Caco-2 (cell line): ENCODE measurements around the gene DPF1. TPM values are rescaled to one million over a fixed set of nuclear protein-coding genes. Genes with fewer than 3 reads are reported as not detected.

Source experiments
- BruUV-seq: library from RNA; stranded (reverse); fragments of 400-500 nt; replicated peaks from 2 replicates; lab custom pipeline; 2021; lab: Mats Ljungman, UMichigan
- CTCF ChIA-PET: fragments of 300-600 bp; sonication (Branson Sonifier 250); formaldehyde crosslinking; loops from one replicate; lab custom pipeline; 2022; ENCODE audit warnings: antibody characterized with exemption; lab: Charles Lee
- POLR2A ChIA-PET: fragments of 300-600 bp; sonication (Branson Sonifier 250); formaldehyde crosslinking; loops from one replicate; lab custom pipeline; 2022; ENCODE audit warnings: antibody characterized with exemption; lab: Charles Lee
- DNase-seq, 2 experiments: peaks; one replicate each; pipeline versions ENCODE4 v3.0.0 to v3.0.0-alpha.2; 2020 to 2022
- H3K27me3 ChIP-seq: replicated peaks from 2 replicates; pipeline ENCODE4 v1.6.0; 2011; ENCODE audit warnings: low read length; ENCODE audit not compliant: control insufficient read depth, insufficient read depth
- H3K36me3 ChIP-seq: 2 replicates; pipeline ENCODE4 v1.5.1; 2011; ENCODE audit warnings: low read length; ENCODE audit not compliant: control insufficient read depth, insufficient read depth
- H3K4me1 ChIP-seq: fragments of 250-450 bp; sonication (Bioruptor Pico); 2 replicates; pipeline ENCODE4 v1.5.1; 2020; ENCODE audit warnings: mild to moderate bottlenecking
- H3K4me3 ChIP-seq: 2 replicates; pipeline ENCODE4 v1.5.1; 2011; ENCODE audit warnings: low read depth, mild to moderate bottlenecking, control low read depth, low read length
- H3K9me3 ChIP-seq: fragments of 250-450 bp; sonication (Bioruptor Pico); 2 replicates; pipeline ENCODE4 v1.5.1; 2020; ENCODE audit warnings: mild to moderate bottlenecking, moderate library complexity
- H3K27ac Mint-ChIP-seq: one replicate; pipeline ENCODE4 v1.8.0; 2022; ENCODE audit warnings: mixed read lengths; ENCODE audit not compliant: unreplicated experiment
- H3K27me3 Mint-ChIP-seq: one replicate; pipeline ENCODE4 v1.8.0; 2022; ENCODE audit warnings: mixed read lengths; ENCODE audit not compliant: insufficient read depth, unreplicated experiment
- H3K36me3 Mint-ChIP-seq: one replicate; pipeline ENCODE4 v1.8.0; 2022; ENCODE audit warnings: mild to moderate bottlenecking, mixed read lengths; ENCODE audit not compliant: insufficient read depth, unreplicated experiment
- H3K4me1 Mint-ChIP-seq: one replicate; pipeline ENCODE4 v1.8.0; 2022; ENCODE audit warnings: low read depth, mixed read lengths; ENCODE audit not compliant: unreplicated experiment
- H3K4me3 Mint-ChIP-seq: one replicate; pipeline ENCODE4 v1.8.0; 2022; ENCODE audit warnings: mild to moderate bottlenecking, moderate library complexity, mixed read lengths; ENCODE audit not compliant: unreplicated experiment
- H3K9me3 Mint-ChIP-seq: one replicate; pipeline ENCODE4 v1.8.0; 2022; ENCODE audit warnings: mixed read lengths; ENCODE audit not compliant: unreplicated experiment
- intact Hi-C: fragments of 100-400 bp; cut with micrococcal nuclease; formaldehyde crosslinking; loops from one replicate; pipeline ENCODE4 v1.10.0; 2022; ENCODE audit not compliant: unreplicated experiment
- total RNA-seq: library from RNA; stranded (reverse); gene quantifications from 2 replicates; pipeline ENCODE4 v1.2.3, GENCODE V29; 2022
- TF ChIP-seq, protein P1 (sequence below), 2 experiments: fragments of 200-600 bp in 1 of 2; IDR thresholded peaks; 1 replicate in 1 of 2; 2 replicates in 1 of 2; pipeline versions ENCODE4 v1.5.1 to v1.8.0; 2011 to 2022; ENCODE audit warnings: antibody characterized with exemption in 1 of 2, control low read depth in 1 of 2, inconsistent platforms in 1 of 2, low read depth in 1 of 2, low read length in 1 of 2, mild to moderate bottlenecking in 1 of 2, moderate library complexity in 1 of 2; ENCODE audit not compliant: insufficient read depth in 1 of 2, severe bottlenecking in 1 of 2, unreplicated experiment in 1 of 2

DPF1 gene
- total RNA-seq, 1 experiment from 2014 or later, result 5.0 TPM

DNA sequence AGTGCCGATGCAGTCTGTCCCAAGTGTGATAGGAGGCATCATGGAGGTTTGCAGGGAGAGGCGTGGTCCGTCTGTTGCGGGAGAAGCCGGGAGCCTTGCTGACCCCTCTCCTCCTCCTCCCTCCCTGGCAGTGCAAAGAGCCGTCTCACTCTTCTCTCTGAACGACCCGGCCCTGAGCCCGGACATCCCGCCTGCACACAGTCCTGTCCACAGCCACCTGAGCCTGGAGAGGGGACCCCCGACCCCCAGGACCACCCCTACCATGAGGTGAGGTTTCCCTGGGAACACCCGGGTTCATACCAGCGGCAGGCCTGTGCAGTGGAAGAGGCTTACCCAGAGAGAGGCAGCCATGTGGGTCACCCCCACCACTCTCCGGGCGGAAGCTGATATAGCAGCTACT, 22.3 kb downstream of the DPF1 start:
- BruUV-seq, result no TSS peak
- intact Hi-C loops, result no loop called here
- DNase-seq, result no peak
- H3K36me3 Mint-ChIP-seq, result peaks cover 80% of the 10 kb centered on the region
- TF ChIP-seq, protein P1, sequence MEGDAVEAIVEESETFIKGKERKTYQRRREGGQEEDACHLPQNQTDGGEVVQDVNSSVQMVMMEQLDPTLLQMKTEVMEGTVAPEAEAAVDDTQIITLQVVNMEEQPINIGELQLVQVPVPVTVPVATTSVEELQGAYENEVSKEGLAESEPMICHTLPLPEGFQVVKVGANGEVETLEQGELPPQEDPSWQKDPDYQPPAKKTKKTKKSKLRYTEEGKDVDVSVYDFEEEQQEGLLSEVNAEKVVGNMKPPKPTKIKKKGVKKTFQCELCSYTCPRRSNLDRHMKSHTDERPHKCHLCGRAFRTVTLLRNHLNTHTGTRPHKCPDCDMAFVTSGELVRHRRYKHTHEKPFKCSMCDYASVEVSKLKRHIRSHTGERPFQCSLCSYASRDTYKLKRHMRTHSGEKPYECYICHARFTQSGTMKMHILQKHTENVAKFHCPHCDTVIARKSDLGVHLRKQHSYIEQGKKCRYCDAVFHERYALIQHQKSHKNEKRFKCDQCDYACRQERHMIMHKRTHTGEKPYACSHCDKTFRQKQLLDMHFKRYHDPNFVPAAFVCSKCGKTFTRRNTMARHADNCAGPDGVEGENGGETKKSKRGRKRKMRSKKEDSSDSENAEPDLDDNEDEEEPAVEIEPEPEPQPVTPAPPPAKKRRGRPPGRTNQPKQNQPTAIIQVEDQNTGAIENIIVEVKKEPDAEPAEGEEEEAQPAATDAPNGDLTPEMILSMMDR (IDR thresholded peaks at IDR 0.05; ENCODE audit: insufficient read depth in 1 of 2, low read depth in 1 of 2, low read length in 1 of 2, severe bottlenecking in 1 of 2, unreplicated experiment in 1 of 2), result no peak
- H3K27me3 Mint-ChIP-seq, result no peaks in the 10 kb centered on the region
- H3K36me3 ChIP-seq, result peaks cover 8% of the 10 kb centered on the region
- H3K9me3 ChIP-seq, result no peaks in the 10 kb centered on the region
- H3K4me3 ChIP-seq, result no peak overlapping the region
- H3K27me3 ChIP-seq, result no peaks in the 10 kb centered on the region
- CTCF ChIA-PET, result interaction anchor here (1.4 kb wide), 1 partner anchor 59 kb away, joined by 4 read pairs; no protein-coding TSS in a partner anchor
- POLR2A ChIA-PET, result no interaction called here
- no peaks in the 10 kb centered on the region for H3K4me1 ChIP-seq
- H3K9me3 Mint-ChIP-seq, result no peaks in the 10 kb centered on the region
- H3K27ac Mint-ChIP-seq, result no peak overlapping the region
- no peaks in the 10 kb centered on the region for H3K4me1 Mint-ChIP-seq
- H3K4me3 Mint-ChIP-seq, result no peak overlapping the region

DNA sequence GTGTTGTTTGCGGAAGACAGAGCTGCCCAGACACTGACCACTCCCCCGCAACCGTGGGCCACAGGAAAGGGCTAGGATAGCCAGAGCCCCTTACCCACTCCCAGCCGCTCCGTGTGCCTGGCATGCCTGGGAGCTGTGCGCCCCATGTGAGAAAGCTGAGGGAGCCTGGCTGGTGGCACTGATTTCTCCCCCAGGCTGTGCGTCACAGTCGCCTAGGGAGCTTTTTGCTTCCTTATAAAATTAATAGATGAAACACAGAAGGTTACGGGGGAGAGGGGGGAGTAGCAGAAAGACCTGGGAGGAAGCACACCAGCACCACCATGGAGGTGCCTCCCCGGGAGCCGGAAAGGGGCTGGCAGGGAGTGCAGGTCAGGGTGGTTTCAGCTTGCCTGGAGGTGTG, 24.7 kb downstream of the DPF1 start:
- H3K4me1 ChIP-seq, result no peaks in the 10 kb centered on the region
- intact Hi-C loops, result no loop called here
- H3K27me3 Mint-ChIP-seq, result no peaks in the 10 kb centered on the region
- no peaks in the 10 kb centered on the region for H3K9me3 ChIP-seq
- no peaks in the 10 kb centered on the region for H3K27me3 ChIP-seq
- H3K27ac Mint-ChIP-seq, result no peak overlapping the region
- peaks cover 11% of the 10 kb centered on the region for H3K36me3 ChIP-seq
- peaks cover 97% of the 10 kb centered on the region for H3K36me3 Mint-ChIP-seq
- TF ChIP-seq, protein P1 (IDR thresholded peaks at IDR 0.05; ENCODE audit: insufficient read depth in 1 of 2, low read depth in 1 of 2, low read length in 1 of 2, severe bottlenecking in 1 of 2, unreplicated experiment in 1 of 2), result no peak
- ChIA-PET POLR2A (no interaction called here), CTCF (interaction anchor here (0.6 kb wide), 1 partner anchor 13 kb away, joined by 4 read pairs; no protein-coding TSS in a partner anchor)
- H3K9me3 Mint-ChIP-seq, result no peaks in the 10 kb centered on the region
- H3K4me1 Mint-ChIP-seq, result no peaks in the 10 kb centered on the region
- no TSS peak for BruUV-seq
- DNase-seq, result no peak
- H3K4me3 ChIP-seq, result no peak overlapping the region
- H3K4me3 Mint-ChIP-seq, result no peak overlapping the region

DNA sequence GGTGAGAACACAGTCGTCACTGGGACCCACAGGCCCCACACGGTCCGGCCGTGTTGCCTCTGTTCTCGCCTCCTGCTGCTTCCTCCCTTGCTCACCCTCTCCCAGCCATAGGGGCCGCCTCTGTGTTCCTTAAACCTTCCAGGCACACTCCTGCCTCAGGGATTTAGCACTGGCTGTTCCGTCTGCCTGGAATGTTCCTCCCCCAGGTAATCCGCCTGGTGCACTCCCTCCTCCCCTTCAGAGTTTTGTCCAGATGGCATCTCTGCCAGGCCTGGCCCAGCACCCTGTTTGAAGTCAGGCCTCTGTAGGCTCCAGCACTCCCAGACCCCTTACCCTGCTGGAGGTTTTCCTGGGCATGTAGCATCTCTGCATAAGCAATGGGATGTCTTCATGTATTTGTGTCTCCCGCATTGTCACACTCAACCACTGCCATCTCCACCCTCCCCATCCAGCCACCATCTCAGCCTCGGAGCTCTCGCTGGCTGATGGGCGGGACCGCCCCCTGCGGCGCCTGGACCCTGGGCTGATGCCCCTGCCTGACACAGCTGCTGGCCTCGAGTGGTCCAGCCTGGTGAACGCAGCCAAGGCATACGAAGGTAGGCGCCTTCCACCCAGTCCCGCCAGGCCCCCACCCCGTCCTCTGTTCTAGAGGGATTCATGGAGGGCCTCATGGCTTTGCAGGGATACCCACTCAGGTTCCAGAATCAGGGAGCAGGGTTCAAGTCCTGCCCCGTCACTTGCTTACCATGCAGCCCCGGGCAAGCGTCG, 25.9 kb downstream of the DPF1 start:
- DNase-seq, result no peak
- Mint-ChIP-seq H3K9me3 (no peaks in the 10 kb centered on the region), H3K27ac (no peak overlapping the region), H3K27me3 (no peaks in the 10 kb centered on the region), H3K4me3 (no peak overlapping the region), H3K36me3 (peaks cover 88% of the 10 kb centered on the region), H3K4me1 (no peaks in the 10 kb centered on the region)
- ChIA-PET POLR2A (no interaction called here), CTCF (no interaction called here)
- H3K36me3 ChIP-seq, result peaks cover 11% of the 10 kb centered on the region
- no peaks in the 10 kb centered on the region for H3K4me1 ChIP-seq
- no peaks in the 10 kb centered on the region for H3K9me3 ChIP-seq
- H3K4me3 ChIP-seq, result no peak overlapping the region
- intact Hi-C loops, result no loop called here
- H3K27me3 ChIP-seq, result no peaks in the 10 kb centered on the region
- no TSS peak for BruUV-seq
- TF ChIP-seq, protein P1 (IDR thresholded peaks at IDR 0.05; ENCODE audit: insufficient read depth in 1 of 2, low read depth in 1 of 2, low read length in 1 of 2, severe bottlenecking in 1 of 2, unreplicated experiment in 1 of 2), result no peak
